Small intestine (tissue), 7 donors: ENCODE data around the gene ARHGEF16. TPM values are rescaled to one million over a fixed set of nuclear protein-coding genes. Genes with fewer than 3 reads are reported as not detected.

Experiments
- DNase-seq, 2 donors: peaks; one replicate each; pipeline versions ENCODE4 v3.0.0 to v3.0.0-alpha.2; 2013
- FAIRE-seq: peaks from 2 replicates; lab custom pipeline; 2012; peaks lifted over from hg19 to GRCh38; lab: Jason Lieb, UNC
- H3K27ac ChIP-seq, 3 donors: one replicate each; pipeline ENCODE4 v1.5.1; 2013; ENCODE audit warnings: low read length in 2 of 3, mild to moderate bottlenecking in 2 of 3, control low read depth in 1 of 3, inconsistent platforms in 1 of 3, low read depth in 1 of 3, moderate library complexity in 1 of 3
- H3K27me3 ChIP-seq, 3 donors: one replicate each; pipeline ENCODE4 v1.6.1; 2013; ENCODE audit warnings: low read length in 3 of 3, inconsistent platforms in 1 of 3; ENCODE audit not compliant: control insufficient read depth in 3 of 3, insufficient read depth in 3 of 3
- H3K36me3 ChIP-seq, 3 donors: one replicate each; pipeline ENCODE4 v1.6.1; 2013; ENCODE audit warnings: low read length in 3 of 3, inconsistent platforms in 1 of 3, low read depth in 1 of 3, mild to moderate bottlenecking in 1 of 3, moderate library complexity in 1 of 3; ENCODE audit not compliant: control insufficient read depth in 3 of 3, insufficient read depth in 2 of 3
- H3K4me1 ChIP-seq, 3 donors: one replicate each; pipeline ENCODE4 v1.6.1; 2013; ENCODE audit warnings: low read length in 2 of 3, inconsistent platforms in 1 of 3, low read depth in 1 of 3, mild to moderate bottlenecking in 1 of 3, moderate library complexity in 1 of 3; ENCODE audit not compliant: control insufficient read depth in 3 of 3, insufficient read depth in 2 of 3
- H3K4me3 ChIP-seq, 3 donors: one replicate each; pipeline ENCODE4 v1.5.1; 2013; ENCODE audit warnings: low read length in 3 of 3, control low read depth in 1 of 3, inconsistent platforms in 1 of 3, low read depth in 1 of 3, mild to moderate bottlenecking in 1 of 3, moderate library complexity in 1 of 3
- H3K9me3 ChIP-seq, 2 donors: one replicate each; pipeline ENCODE4 v1.6.1; 2013; ENCODE audit warnings: low read depth in 1 of 2, low read length in 1 of 2; ENCODE audit not compliant: control insufficient read depth in 2 of 2, insufficient read depth in 1 of 2
- WGBS, 3 donors: extraction: QIAGEN DNeasy Blood & Tissue Kit; methylation state at CpG; one replicate each; pipeline ENCODE4 v1.1.7; 2013; 5-methylcytosine and 5-hydroxymethylcytosine counted together
- polyA plus RNA-seq, 4 donors: library from polyadenylated mRNA; stranded (reverse) in 3 of 4; unstranded in 1 of 4; fragments of 200-250 nt in 3 of 4; fragments of 120-200 nt in 1 of 4; gene quantifications; one replicate each; pipeline versions ENCODE4 v1.2.1 to v1.2.3, GENCODE V29; 2013
- donor health status: healthy with polysubstance abuse.
- donor health status: control.
- donor health status: control.
- donor health status: Bipolar disorder and iron deficiency.
- donor health status: healthy.

The ARHGEF16 gene
- polyA plus RNA-seq, 4 donors = 31.0 to 121 (median 83.7) TPM

- FAIRE-seq (no peak), DNase-seq (peak; percentile 54 to 55)
- 58 to 68% (median 63%) methylated on average over 21 of the region's 21 CpGs for WGBS, 3 donors
- Histone ChIP-seq H3K4me3 (no peak overlapping the region), H3K9me3 (no peaks in the 10 kb centered on the region), H3K27ac (no peak overlapping the region), H3K27me3 (no peaks in the 10 kb centered on the region), H3K36me3 (peaks cover 0 to 62% (median under 1%) of the 10 kb centered on the region in 3 donors), H3K4me1 (no peaks in the 10 kb centered on the region)
These were observed 44.1 kb upstream of the ARHGEF16 start for GRCh38 chr1:3410142-3410925.

- Histone ChIP-seq H3K36me3 (peaks cover 0 to 66% (median 2%) of the 10 kb centered on the region in 3 donors), H3K27me3 (no peaks in the 10 kb centered on the region), H3K4me1 (no peaks in the 10 kb centered on the region), H3K9me3 (peaks cover 4 to 14% of the 10 kb centered on the region in 2 donors), H3K27ac (no peak overlapping the region), H3K4me3 (no peak overlapping the region)
- FAIRE-seq (no peak), DNase-seq (no peak)
- WGBS, 3 donors = 90 to 94% (median 90%) methylated on average over 30 of the region's 30 CpGs
These were observed 42.7 kb upstream of the ARHGEF16 start for GRCh38 chr1:3411806-3412205.

DNA sequence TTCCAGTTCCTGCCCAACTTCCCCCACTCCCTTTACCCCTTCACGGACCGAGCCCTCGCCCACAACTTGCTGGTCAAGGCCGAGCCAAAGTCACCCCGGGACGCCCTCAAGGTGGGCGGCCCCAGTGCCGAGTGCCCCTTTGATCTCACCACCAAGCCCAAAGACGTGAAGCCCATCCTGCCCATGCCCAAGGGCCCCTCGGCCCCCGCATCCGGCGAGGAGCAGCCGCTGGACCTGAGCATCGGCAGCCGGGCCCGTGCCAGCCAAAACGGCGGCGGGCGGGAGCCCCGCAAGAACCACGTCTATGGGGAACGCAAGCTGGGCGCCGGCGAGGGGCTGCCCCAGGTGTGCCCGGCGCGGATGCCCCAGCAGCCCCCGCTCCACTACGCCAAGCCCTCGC, 42.1 kb upstream of the ARHGEF16 start:
- Histone ChIP-seq H3K9me3 (peaks cover 4 to 20% of the 10 kb centered on the region in 2 donors), H3K27ac (no peak overlapping the region), H3K4me3 (no peak overlapping the region), H3K36me3 (peaks cover 0 to 63% (median 2%) of the 10 kb centered on the region in 3 donors), H3K27me3 (no peaks in the 10 kb centered on the region), H3K4me1 (peaks cover 0 to 2% (median 0%) of the 10 kb centered on the region in 3 donors)
- DNase-seq = no peak
- no peak for FAIRE-seq
- WGBS, 3 donors = 93 to 96% (median 94%) methylated on average over 23 to 33 of the region's 33 CpGs

DNA sequence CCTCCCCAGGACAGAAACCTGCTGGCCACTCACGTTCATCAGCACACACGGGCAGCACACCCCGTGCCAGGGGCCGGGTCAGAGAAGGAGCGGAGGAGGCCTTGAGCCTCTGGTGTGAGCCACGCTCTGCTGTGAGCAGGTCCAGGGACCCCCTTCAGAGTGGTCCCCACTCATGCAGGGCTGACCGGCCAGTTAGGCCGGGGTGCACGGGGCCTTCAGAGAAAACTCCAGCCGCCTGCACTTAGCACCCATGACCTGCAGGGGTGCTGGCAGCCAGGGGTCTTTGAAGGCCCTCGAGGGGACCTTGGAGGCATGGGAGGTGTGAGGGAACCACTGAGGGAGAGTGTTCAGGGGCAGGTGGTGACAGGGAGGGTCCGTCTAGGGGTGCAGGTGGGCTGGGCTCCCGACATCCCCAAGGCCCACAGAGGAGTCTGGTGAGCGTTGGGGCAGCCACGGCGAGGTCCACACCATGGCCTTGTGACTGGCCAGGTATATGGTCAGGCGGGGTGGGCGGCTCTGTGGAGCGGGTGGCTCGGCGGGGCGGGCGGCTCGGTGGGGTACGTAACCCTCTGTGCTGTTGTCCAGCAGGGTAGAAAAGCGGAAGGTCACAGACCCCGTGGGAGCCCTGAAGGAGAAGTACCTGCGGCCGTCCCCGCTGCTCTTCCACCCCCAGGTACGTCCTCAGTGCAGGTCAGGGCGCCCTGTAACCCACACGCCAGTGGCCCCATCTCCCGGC, 40.3 kb upstream of the ARHGEF16 start:
- Histone ChIP-seq H3K27ac (no peak overlapping the region), H3K4me1 (peaks cover 0 to 20% (median 0%) of the 10 kb centered on the region in 3 donors), H3K9me3 (peaks cover 4 to 21% of the 10 kb centered on the region in 2 donors), H3K36me3 (peaks cover 0 to 69% (median 2%) of the 10 kb centered on the region in 3 donors), H3K4me3 (no peak overlapping the region), H3K27me3 (no peaks in the 10 kb centered on the region)
- WGBS, 3 donors = 89 to 96% (median 93%) methylated on average over 29 to 34 of the region's 34 CpGs
- FAIRE-seq = no peak
- no peak for DNase-seq

- H3K27ac ChIP-seq = no peak overlapping the region
- DNase-seq (no peak), FAIRE-seq (no peak)
- peaks cover 0 to 73% (median 2%) of the 10 kb centered on the region in 3 donors for H3K36me3 ChIP-seq
- 70 to 91% (median 80%) methylated on average over 36 to 39 of the region's 39 CpGs for WGBS, 3 donors
- H3K4me3 ChIP-seq = no peak overlapping the region
- H3K9me3 ChIP-seq = peaks cover 4 to 23% of the 10 kb centered on the region in 2 donors
- H3K27me3 ChIP-seq = no peaks in the 10 kb centered on the region
- H3K4me1 ChIP-seq = peaks cover 0 to 29% (median 0%) of the 10 kb centered on the region in 3 donors
These were observed 39.0 kb upstream of the ARHGEF16 start for GRCh38 chr1:3415260-3416090.

- Histone ChIP-seq H3K4me3 (no peak overlapping the region), H3K36me3 (peaks cover 0 to 66% (median 2%) of the 10 kb centered on the region in 3 donors), H3K27me3 (peaks cover 0 to 2% (median 0%) of the 10 kb centered on the region in 3 donors), H3K4me1 (peaks cover 0 to 46% (median 0%) of the 10 kb centered on the region in 3 donors), H3K27ac (peak overlapping the region in 1 of 3 donors; percentile 88), H3K9me3 (peaks cover 4 to 23% of the 10 kb centered on the region in 2 donors)
- peak; percentile 48 to 75 for DNase-seq
- WGBS, 3 donors = 41 to 72% (median 57%) methylated on average over 6 of the region's 6 CpGs
- FAIRE-seq = no peak
These were observed 37.3 kb upstream of the ARHGEF16 start for GRCh38 chr1:3417082-3417739.

GRCh38 chr1:3417934-3418333, 36.5 kb upstream of the ARHGEF16 start:
- H3K27me3 ChIP-seq = peaks cover 0 to 2% (median 0%) of the 10 kb centered on the region in 3 donors
- H3K27ac ChIP-seq = peak overlapping the region in 1 of 3 donors; percentile 91

More at GRCh38 chr1:3417934-3418333, 36.5 kb upstream of the ARHGEF16 start:
- peaks cover 4 to 23% of the 10 kb centered on the region in 2 donors for H3K9me3 ChIP-seq
- DNase-seq (peak; percentile 69 to 85), FAIRE-seq (no peak)
- WGBS, 3 donors = 46 to 72% (median 62%) methylated on average over 9 of the region's 9 CpGs
- H3K4me1 ChIP-seq = peaks cover 0 to 53% (median 0%) of the 10 kb centered on the region in 3 donors
- peaks cover 0 to 68% (median 2%) of the 10 kb centered on the region in 3 donors for H3K36me3 ChIP-seq
- peak overlapping the region in 1 of 3 donors; percentile 11 for H3K4me3 ChIP-seq
